HG02870 (cell line): ENCODE results near the gene NDUFV2.
"Not testable (repeated sequence)": the region's sequence is repeated elsewhere in the genome, so short reads cannot be mapped to it uniquely, and the experiment has no call there.

Experiments
- ATAC-seq: cut with Tn5 transposase; IDR thresholded peaks from one replicate; pipeline ENCODE4 v1.9.1; 2021; ENCODE audit warnings: mild to moderate bottlenecking, moderate library complexity; ENCODE audit not compliant: unreplicated experiment

NDUFV2 gene

GRCh38 chr18:9090578-9090977, 11.9 kb upstream of the NDUFV2 start:
- no peak for ATAC-seq

DNA sequence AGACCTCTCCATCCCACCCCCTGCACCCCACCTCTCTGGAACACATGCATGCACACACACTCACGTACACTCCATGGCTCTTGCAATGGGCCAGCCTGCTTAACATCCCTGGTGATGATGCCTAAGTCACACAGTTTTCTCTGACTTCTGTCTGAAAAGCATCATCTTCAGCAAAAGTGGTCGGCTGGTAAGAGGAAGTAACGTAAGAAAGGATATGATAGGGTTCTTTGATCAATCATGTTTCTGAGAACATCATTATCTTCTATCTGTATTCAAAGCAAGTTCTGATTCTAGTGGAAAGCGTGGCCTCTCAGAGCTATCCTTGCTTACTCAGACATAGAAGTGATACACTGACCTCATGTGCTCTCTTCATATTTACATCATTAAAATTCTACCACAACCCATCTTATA, 11.4 kb upstream of the NDUFV2 start:
- ATAC-seq, result no peak

DNA sequence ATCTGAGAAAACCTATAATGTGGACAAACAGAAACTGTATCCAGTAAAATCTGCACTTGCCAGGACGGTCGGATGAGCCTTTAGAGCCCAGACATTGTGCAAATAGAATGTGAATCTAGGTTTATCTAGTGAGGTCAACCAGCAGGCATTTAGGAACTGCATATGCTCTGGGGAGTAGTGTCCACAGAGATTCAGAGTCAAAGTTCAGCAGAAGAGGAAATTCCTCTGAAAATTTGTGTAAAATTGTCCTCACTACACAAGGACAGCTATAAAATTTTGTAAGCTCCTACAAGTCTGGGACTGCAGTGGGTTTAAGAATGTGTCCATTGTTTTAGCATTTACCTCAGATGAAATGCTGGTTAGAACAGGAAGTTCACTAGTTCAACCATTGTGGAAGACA, 9.8 kb upstream of the NDUFV2 start:
- ATAC-seq, result no peak

DNA sequence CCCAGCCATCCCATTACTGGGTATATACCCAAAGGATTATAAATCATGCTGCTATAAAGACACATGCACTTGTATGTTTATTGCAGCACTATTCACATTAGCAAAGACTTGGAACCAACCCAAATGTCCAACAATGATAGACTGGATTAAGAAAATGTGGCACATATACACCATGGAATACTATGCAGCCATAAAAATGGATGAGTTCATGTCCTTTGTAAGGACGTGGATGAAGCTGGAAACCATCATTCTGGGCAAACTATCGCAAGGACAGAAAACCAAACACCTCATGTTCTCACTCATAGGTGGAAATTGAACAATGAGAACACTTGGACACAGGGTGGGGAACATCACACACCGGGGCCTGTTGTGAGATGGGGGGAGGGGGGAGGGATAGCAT, 9.4 kb upstream of the NDUFV2 start:
- not testable (repeated sequence) for ATAC-seq

- ATAC-seq, result no peak
Measured at GRCh38 chr18:9094307-9095226, 7.9 kb upstream of the NDUFV2 start.

- ATAC-seq, result peak; percentile 78
Measured at GRCh38 chr18:9095297-9096006, 7.0 kb upstream of the NDUFV2 start.

GRCh38 chr18:9096007-9096371, 6.5 kb upstream of the NDUFV2 start:
- ATAC-seq, result no peak

DNA sequence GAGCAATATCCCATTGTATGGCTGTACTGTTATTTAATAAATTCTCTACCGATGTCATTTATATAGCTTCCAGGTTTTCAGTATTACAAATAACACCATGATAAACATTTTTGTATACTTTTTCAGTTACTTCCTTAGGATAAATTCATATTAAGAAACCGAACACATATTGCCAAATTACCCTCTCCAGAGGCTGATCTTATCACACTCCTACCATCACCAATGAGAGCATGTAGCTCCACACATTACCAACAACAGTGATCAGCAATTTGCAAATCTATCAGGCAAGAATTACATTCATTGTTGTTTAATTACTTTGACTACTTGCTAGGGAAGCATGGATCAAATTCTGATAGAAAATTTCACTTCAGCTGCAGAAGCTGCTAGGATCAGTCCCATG, 5.8 kb upstream of the NDUFV2 start:
- ATAC-seq, result no peak

- ATAC-seq, result no peak
Measured at GRCh38 chr18:9097349-9097748, 5.2 kb upstream of the NDUFV2 start.

GRCh38 chr18:9100796-9101195, 1.7 kb upstream of the NDUFV2 start:
- ATAC-seq, result no peak

GRCh38 chr18:9101730-9102507, 580 bp upstream of the NDUFV2 start:
- ATAC-seq, result peak; percentile 7

GRCh38 chr18:9103376-9103873, 926 bp downstream of the NDUFV2 start:
- ATAC-seq, result no peak

DNA sequence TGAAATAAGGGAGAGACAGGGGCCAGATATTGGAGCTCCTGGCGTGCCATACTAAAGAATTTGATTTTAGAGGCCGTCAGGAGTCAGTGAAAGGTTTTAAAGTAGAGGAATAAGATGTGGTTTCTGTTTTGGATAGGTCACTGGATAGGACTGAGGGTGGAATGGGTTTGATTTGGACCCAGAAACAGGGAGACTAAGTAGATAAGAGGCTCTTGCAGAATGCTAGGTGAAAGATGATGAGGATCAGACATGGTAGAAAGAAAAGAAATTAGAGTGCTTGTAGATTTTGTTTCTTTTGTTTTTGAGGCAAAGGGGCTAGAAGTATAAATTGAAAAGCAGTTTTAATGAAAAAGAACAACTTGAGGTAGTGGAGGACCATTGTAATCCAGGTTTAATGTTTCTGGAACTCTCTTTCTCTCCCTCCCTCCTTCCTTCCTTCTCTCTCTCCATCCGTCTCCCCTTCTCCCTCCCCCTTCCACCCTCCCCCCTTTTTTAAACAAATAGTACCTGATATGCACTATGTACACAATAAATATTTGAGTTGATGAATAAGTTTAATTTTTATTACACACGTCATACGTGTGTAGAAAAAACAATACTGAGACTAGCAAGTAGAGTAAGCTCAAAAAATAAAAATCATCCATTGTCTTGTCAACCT, 1.9 kb downstream of the NDUFV2 start:
- ATAC-seq, result no peak

- no peak for ATAC-seq
Measured at GRCh38 chr18:9105420-9105819, 2.9 kb downstream of the NDUFV2 start.

GRCh38 chr18:9106094-9106493, 3.6 kb downstream of the NDUFV2 start:
- no peak for ATAC-seq

DNA sequence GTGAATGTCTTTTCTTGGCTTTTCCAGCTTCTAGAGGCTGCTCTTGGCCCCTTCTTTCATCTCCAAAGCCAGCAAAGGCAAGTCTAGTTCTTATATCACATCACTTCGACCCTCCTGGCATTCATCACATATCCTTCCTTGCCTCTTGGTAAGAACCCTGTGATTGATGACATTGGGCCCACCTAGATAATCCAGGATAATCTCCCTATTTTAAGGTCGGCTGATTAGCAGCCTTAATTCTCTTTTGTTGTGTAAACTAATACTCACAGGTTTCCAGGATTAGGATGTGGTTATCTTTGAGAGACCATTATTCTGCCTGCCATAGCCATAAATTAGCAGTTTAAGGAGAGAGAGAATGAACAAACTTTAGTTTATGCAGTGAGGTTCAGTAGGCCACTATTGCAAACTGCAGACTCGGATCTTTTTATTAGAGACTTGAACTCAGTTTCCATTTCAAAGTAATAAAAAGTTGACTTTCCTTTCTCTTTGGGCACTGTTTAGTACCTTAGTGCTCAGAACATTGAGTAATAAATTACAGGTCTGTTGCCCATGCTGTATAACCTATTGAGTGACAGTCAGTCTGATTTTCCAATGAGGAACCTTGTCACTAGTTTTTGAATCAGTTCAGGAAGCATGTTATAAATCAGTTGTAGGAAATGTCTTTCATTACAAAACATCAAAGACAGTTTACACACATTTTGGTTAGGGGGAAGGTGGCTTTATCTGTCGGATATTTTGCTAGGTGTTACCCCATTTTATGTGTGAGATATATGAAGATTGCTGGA, 4.5 kb downstream of the NDUFV2 start:
- ATAC-seq, result no peak

- ATAC-seq, result no peak
Measured at GRCh38 chr18:9108911-9109310, 6.4 kb downstream of the NDUFV2 start.

- no peak for ATAC-seq
Measured at GRCh38 chr18:9109523-9109922, 7.0 kb downstream of the NDUFV2 start.

DNA sequence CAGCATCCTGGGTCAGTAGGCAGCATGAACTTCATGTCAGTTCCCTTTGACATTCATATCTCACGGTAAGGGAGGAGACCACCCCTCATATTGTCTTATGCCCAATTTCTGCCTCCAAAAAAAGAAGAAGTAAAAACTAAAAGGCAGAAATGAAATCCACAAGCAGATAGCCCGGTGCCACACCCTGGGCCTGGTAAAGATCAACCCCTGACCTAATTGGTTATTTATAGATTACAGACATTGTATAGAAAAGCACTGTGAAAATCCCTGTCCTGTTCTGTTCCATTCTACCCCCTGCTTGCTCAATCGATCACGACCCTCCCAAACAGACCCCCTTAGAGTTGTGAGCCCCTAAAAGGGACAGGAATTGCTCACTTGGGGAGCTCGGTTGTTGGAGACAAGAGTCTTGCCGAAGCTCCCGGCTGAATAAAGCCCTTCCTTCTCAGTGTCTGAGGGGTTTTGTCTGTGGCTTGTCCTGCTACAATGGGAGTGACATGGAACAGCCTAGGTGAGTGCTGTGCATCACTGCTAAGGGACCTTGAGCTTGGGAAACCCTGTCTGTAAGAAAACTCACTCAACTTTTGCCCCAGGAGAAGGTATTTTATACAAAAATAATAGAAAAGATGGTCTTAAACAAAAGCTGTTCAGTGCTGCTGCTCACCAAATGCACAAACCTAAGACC, 11.1 kb downstream of the NDUFV2 start:
- ATAC-seq, result no peak
